SHP77 (cell line): ENCODE measurements around the gene PEDS1.
"Not testable (repeated sequence)": the region's sequence is repeated elsewhere in the genome, so short reads cannot be mapped to it uniquely, and the experiment has no call there.

Experiments
- DNase-seq, 2 experiments: peaks; one replicate each; lab custom pipeline; 2025; lab: John Stamatoyannopoulos, UW

PEDS1 gene

DNA sequence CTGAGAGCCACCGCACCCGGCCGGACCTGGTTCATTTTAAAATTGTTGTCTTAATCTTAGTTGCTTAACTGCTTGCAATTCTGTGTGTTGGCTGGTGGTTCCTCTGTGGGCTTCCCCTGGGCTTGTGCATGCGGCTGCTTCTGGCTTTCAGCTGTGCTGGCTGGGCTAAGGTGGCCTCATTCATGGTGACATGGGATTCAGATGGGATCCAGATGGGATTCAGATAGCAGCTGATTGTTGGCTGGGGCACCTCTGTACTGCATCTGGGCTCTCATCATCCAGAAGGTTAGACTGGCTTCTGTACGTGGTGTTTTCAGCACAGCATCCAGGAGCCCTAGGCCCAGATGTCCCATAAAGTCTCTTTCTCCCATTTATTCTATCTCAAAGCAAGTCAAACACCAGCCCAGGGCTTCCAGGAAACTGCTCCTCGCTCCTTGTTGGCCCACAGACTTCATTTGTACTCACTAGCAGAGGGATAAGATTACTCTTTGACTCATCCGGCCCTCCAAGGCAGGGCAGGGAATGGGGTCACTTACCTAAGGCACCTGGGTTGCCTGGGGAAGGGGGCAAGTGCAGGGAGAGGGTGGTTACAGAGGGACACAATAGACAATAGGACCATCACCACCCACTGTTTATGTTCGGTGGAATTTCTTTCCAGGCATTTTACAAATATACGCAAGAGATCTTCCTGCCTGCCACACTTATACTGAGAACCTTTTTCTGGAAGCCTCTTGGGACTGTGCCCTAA is 10.2 kb upstream of the PEDS1 start:
- no peak for DNase-seq

DNA sequence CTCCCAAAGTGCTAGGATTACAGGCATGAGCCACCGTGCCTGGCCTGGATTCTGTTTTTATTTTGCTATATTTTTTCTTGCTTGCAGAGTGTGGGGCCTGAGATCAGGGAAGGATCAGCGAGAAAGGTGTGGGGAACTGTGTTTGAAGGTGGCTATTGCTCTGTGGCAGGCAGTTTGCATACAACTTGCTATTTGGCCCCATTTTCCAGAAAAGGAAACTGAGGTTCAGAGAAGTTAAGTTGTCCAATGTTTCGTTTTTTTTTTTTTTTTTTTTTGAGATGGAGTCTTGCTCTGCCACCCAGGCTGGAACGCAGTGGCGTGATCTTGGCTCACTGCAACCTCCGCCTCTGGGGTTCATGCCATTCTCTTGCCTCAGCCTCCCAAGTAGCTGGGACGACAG is 8.0 kb upstream of the PEDS1 start:
- DNase-seq = not testable (repeated sequence)

DNA sequence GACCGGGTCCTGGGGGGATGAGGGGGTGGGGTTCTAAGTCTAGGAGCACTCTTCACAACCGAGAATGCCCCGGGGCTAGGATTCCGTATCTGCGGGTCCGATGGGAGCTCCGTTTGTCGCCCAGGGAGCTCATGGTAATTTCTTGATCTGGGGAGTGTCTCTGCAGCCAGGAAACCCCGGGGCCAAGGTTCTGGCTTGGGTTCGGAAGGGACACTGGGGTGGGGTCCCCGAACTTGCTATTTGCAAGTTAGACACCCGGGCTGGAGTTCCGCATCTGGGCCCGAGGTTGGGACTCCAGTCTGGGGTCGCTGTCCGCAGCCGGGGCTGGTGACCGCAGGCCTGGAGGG is 397 bp downstream of the PEDS1 start:
- no peak for DNase-seq

DNA sequence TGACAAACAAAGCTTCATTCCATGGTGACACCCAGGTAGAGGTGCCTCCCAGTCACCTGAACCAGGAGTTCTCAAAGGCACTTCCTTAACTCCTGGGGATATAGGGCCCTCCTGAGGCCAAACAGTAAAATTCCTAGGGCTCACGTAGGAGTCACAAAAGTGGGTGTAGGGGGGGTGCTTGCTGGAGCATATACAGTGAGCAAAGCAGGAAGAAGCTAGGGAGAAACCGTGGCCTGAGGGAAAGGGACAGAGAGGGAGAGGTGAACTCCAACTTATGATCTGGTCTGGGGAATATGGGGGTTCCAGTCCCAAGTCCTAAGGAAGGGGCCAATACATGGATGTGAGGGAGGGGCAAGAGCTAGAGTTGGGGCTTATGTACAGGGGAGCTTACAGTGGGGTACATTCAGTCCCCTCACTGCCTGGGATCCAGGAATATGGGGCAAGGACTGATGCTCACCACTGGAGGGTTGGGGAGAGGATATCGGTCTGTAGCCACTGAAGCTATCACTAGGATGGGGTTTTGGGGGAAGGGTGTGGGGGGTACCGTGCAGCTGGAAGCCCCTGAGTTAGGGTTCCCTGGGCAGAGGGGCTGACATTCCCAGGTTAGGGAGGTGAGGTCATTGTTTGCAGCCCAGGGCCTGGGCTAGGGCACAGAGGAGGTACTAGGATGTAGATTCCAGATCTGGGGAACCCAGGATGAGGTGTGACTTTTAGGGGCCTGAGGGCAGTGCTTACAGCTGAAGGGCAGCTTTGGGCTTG is 950 bp downstream of the PEDS1 start:
- no peak for DNase-seq

DNA sequence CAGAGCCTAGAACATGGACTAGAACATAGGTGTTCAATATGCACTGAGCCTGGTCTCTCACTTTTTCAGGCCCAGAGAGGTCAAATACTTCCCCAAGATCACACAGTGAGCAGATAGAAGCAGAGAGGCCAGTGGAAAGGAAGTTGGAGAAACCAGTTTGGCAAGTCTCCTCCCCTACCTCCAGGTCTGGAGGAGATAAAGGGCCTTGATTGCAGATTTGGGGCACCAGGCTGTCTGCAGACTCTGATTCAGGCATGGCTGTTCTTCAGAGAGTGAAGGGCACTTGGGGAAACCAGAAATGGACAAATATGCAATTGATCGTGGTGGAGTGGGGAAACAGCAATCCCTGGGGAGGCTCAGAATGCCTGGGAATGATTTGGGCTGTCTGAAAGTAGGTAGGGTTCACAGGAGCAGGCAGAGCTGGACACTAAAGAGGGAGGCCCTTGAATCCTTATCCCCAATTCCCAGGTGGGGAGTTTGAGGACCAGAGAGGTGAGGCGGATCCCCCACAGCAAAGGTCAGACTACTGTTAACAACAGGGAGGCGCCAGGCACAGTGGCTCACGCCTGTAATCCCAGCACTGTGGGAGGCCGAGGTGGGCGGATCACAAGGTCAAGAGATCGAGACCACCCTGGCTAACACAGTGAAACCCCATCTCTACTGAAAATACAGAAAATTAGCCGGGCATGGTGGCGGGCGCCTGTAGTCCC is 2.3 kb downstream of the PEDS1 start:
- no peak for DNase-seq

DNA sequence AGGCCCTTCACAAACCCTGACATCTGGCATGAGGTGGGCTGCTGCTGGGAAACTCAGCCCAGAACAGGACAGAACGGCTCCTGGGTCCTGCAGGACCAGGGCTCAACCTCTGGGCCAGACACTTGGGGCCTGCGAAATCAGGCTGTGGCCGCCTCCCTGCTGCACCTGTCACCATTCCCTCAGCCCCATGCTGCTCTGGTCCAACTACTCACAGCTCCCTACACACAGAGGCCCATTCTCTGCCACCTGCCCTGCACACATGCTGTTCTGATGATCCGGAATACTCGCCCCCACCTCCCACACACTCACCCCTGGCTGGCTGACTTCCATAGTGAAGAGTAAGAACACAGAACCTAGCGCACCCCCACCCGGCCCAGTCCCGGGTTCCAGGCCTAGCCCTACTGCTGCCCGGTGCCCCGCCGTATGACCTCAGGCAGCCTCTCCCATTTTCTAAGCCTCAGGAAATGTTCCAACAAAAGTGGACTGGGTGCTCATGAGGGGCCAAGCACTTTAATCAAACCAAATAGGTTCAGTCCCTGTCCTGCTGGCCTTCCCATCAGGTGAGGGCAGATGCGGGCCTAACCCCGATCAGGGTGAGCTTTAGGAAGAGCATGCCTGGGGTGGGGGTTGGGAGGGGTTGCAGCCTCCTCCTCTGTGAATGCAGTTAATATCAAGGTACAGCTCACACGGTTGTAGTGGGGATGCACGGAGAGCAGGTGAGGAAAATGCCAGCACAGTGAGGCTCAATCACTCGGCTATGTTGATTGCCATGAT is 3.9 kb downstream of the PEDS1 start:
- DNase-seq = no peak

DNA sequence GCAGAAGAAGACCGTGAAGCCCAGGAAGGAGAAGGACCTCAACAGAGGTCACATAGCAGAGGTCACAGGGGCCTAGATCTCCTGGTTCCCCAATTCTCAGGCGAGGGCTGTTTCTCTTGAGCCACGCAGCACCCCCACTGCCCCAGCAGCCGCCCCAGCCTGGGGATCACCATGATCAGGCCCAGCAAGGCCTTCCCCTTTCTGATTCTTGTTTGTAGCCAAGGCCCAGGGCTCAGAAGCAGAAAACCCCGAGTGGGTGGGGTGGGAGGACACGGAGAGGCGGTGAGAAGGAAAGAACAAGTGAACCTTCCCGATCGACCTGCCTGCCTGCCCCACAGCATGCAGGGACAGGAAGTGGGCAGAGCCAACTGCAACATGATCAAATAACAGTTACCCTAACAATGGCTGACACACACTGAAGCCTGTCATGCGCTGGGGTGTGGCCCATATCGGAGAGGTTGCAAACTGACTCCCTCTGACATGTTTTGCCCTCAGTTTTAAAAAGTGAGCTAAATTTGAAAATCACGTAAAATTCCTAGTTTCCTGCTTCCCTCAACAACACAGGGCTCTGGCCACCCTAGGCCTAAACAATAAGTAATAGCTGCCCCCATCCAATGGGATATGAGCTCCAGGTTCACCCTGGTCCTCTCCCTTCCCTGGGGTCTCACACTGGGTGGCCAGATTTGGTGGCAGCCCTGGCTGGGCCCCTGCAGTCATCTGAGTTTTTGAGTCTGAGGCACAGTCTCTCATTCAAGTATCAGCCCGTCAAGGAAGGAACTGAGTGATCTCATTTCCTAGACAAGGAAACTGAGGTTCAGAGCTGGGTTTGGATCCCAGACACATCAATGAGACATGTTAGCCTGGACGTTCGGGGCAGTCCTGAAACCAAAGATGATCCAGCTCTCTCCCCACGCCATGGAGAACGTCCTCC is 6.5 kb downstream of the PEDS1 start:
- no peak for DNase-seq

DNA sequence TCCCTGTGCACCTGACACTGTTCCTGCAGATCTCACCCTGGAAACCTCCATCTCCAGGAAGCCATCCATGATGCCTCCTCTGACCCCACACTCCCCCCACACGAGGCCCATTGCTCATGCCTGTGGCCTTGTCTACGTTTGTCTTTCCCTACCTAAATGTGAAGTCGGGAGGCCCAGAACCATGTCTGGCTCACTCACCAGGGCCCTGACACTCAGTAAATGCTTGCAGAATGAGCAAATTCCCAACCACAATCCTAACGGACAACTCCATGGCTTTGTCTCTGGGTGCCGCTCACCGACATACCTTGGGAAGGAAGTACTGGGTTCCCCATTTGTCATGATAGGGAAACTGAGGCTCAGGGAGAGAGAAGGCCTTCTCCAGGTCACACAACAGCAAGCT is 7.3 kb downstream of the PEDS1 start:
- no peak for DNase-seq

DNA sequence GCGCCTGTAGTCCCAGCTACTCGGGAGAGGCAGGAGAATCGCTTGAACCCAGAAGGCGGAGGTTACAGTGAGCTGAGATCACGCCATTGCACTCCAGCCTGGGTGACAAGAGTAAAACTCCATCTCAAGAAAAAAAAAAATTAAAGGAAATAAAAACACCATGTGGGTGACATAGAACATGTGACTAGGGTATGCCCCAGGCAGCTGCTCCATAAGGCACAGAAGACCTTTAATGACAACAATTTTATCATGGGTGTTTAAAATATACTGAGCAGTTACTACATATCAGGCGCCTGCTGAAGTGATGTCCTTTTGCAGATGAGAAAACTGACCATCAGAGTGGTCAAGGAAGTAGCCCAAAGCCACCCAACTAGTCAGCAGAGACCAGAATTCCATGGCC is 8.0 kb downstream of the PEDS1 start:
- DNase-seq = no peak

DNA sequence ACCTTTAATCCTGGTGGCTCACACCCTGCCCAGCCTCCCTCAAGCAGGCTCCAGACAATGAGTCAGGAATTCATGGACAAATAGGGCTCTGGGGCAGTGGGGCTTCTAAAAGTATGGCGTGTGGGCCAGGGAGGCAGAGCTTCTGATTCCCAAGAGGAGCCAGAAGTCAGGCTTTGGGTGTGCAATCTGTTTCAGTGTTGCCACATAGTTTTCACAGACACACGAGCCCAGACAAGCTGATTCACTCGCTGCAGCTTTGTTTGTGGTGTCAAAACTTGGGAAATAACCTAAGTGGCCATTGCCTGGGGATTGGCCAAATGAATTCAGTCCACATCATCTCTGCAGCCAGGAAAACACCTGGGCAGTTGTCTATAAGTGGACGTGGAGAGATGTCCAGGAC is 9.2 kb downstream of the PEDS1 start:
- DNase-seq = no peak

DNA sequence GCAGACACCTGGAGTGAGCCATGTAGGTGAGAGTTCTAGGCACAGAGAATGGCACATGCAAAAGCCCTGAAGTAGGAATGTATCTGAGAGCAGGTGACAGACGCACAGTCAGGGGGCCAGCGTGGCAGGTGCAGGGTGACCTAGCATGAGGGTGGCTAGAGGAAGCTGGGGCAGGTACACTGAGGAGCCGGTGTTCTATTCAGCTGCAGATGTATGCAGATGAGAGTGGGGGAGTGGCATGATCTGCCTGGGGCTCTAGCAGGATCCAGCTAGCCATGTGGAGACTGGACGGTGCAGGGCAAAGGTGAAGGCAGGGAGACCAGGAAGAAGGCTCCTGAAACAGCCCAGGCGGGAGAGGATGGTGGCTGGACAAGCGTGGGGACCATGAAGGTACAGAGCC is 10.7 kb downstream of the PEDS1 start:
- DNase-seq = no peak

DNA sequence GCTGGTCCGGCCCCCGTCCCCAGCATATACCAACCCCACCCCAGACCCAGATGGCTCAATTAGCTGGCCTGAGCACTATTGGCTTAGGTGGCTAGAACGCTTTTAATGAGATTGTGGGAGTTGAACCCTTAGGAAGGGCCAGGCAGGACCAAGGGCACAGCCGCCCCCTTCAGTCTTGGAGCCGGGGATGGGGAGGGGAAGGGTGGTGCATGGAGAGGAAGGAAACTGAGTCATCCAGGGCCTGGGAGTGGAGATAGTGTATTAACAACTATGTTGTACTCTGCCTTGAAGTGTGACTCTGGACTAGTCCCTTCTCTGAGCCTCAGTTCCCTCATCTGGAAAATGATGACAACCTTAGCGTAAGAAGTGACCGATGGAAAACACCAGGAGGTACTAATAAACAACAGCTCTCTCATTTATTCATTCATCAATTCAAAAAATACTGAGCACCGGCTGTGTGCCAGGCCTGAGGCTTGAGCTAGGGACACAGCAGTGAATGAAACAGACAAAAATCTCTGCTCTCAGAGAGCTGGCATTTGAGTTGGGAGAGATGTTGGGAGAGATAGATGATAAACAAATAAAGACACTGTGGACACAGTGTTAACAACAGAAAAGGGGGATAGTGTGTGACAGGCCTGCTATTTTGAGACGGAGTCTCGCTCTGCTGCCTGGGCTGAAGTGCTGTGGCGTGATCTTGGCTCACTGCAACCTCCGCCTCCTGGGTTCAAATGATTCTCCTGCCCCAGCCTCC is 11.5 kb downstream of the PEDS1 start:
- no peak for DNase-seq

DNA sequence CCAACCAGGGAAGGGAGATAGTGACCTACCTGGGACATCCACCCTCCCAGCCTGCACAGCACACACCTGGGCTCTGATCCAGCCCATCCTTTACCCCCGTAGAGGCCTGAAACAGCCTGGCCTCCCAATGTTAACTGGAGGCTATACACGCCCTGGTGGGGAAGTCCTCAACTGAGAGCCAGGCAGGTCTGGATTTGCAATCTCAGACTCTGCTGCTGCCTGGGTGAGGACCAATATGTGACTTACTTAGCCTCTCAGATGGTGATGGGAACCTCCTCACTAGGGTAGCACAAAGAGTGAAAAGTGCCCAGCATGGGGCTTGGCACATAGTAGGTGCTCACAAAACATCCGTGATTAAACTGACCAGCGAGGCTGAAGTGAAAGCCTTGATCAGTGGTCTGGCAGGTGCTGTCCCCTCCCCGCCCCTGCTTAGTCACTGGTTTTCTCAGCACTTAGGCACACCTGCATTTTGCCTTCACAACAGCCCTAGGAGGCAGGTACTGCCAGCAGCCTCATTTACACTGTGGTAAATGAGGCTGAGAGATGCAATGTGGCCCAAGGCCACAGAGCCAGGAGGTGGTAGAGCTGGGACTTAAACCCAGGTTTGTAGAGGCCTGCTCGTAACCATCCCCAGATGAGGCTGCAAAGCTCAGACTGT is 12.4 kb downstream of the PEDS1 start:
- no peak for DNase-seq

DNA sequence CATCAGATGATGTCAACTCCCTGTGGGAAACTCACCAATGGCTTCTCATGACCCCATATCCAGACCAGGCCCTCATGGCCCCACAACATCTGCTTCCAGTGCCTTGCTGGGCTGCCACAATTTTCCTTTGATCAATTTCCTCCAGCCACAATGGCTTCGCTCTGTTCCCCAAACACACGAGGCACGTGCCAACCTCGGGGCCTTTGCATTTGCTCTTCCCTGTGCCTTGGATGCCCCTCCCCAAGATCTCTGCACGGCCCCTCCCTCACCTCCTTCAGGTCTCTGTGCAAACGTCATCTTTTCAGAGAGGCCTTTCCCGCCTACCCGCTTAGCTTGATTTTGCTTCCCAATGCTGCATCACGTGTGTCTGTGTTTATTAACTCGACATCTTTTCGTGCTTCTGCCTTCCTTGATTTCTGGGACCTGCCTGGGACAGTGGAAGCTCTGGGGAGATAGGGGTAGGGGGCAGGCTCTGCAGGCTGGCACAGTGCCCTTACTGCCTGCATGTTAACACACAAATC is 13.1 kb downstream of the PEDS1 start:
- no peak for DNase-seq

DNA sequence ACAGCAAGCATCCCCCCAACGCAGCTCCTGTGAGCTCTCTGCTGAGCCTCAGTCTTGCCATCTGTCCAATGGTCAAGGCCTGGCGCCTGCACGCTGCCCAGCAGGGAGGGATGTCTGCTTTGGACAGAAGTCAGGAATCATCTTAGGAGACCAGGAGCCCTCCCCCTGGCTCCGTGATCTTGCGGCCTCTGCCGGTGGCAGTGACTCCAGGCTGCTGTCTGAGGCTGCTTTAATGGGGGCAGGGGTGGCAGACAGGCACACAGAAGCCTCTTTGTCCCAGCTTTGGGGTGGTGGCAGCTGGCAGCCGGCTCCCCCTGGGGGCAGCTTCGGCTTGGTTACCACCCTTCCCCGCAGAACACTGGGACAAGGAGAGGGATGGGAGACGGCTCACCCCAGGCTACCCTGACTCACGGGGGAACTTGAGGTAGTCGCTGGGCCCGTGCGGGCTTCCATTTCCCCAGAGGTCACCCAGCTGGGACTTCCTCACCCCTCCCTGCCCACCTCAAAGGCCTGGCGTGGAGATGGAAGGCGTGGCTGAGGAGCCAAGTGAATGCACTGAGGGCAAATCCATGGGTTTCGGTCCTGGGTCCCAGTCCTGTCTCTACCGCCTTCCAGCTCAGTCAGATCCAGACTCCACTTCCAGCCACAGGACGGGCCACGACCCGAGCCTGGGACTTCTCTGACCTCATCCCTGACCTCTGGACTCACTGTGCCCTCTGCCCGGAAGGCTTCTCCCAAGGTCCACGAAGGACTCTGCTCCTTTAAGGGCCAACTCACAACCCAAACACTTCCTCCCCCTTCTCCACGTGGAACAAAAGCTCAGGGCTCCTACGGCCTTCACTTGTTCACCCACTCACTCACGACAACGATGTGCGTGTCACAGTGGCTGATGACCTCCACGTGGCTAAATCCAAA is 14.8 kb downstream of the PEDS1 start:
- DNase-seq = no peak

DNA sequence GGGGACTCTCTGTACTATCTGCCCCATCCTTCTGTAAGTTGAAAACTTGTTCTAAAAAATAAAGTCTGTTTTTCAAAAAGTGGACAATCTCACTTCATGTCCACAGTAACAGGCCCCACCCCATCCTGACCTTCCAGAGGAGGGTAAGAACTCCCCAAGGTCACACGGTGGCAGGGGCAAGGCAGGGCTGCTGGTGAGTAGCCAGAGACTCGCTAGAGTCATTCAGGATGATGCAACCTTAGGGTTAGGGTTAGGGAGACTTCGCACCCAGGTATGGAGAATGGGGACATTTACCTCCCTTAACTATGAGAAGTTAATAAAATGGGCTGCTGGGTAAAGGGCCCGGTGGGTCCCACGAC is 15.4 kb downstream of the PEDS1 start:
- no peak for DNase-seq

DNA sequence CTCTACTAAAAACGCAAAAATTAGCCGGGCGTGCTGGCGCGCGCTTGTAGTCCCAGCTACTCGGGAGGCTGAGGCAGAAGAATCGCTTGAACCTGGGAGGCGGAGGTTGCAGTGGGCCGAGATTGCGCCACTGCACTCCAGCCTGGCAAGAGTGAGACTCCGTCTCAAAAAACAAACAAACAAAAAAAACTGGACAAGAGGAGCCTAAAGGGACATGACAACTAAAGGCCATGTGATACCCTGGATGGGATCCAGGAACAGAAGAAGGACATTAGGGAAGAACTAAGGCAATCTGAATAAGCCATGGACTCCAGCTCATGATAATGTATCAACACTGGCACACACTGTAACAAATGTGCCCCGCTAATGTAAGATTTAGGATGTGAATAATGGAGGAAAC is 15.8 kb downstream of the PEDS1 start:
- DNase-seq = not testable (repeated sequence)

DNA sequence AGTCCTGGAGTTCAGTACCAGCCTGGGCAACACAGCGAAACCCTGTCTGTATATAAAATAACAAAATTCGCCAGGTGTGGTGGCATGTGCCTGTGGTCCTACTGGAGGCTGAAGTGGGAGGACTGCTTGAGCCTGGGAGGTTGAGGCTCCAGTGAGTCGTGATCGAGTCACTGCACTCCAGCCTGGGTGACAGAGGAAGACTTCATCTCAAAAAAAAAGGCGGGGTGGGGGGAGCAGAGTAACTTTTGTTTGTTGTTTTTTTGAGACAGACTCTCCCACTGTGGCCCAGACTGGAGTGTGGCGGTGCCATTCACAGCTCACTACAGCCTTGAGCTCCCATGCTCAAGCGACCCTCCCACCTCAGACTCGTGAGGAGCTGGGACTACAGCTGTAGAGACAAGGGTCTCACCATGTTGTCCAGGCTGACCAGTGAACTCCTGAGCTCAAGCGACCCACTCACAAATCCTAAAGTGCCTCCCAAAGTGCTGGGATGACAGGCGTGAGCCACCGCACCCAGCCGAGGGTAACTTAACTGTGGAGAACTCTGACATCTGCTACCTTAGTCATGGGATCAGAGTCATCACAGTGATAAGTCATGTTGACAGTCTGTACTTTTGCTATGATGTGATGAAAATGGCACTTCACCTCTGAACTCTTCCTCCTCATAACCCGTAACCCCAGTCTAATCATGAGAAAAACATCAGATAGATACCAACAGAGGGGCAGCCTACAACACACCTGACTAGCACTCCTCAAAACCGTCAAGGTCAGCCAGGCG is 16.5 kb downstream of the PEDS1 start:
- no peak for DNase-seq
